Measurements from ENCODE around the gene CDX1.

- TF ChIP-seq POLR2AphosphoS5 (IDR thresholded peaks at IDR 0.05; ENCODE audit: low read depth, low read length): no peak
- TF ChIP-seq POLR2A (IDR thresholded peaks at IDR 0.05; ENCODE audit: low read depth, low read length): no peak
- no peak for TF ChIP-seq SPI1 (IDR thresholded peaks at IDR 0.05; ENCODE audit: low read depth, low read length)
Observed at GRCh38 chr5:150173161-150173560, 6.6 kb downstream of the CDX1 start.

Data from GM12891 (cell line).